RWPE1 (cell line): ENCODE measurements around the gene LILRB2.
"Not testable (repeated sequence)": the region's sequence is repeated elsewhere in the genome, so short reads cannot be mapped to it uniquely, and the experiment has no call there.

Source experiments
- CTCF ChIA-PET: fragments of 350-600 bp; sonication (Branson Sonifier 250); formaldehyde crosslinking; extraction: SDS; loops from one replicate; lab custom pipeline; 2021; lab: Yijun Ruan, JAX
- POLR2A ChIA-PET: fragments of 400-600 bp; formaldehyde crosslinking; extraction: SDS; loops from one replicate; lab custom pipeline; 2020; ENCODE audit warnings: antibody characterized with exemption; ENCODE audit not compliant: low non-redundant PET; lab: Yijun Ruan, JAX
- DNase-seq: peaks from one replicate; pipeline ENCODE4 v3.0.0; 2012; ENCODE audit warnings: low spot score
- H3K27ac ChIP-seq: fragments of 450-650 bp; 2 replicates; pipeline ENCODE4 v1.5.1; 2017
- TF ChIP-seq, protein P1 (sequence below): fragments of 450-650 bp; conservative IDR thresholded peaks from 2 replicates; pipeline ENCODE4 v1.5.1; 2017; ENCODE audit warnings: low read depth, mild to moderate bottlenecking

LILRB2 gene

DNA sequence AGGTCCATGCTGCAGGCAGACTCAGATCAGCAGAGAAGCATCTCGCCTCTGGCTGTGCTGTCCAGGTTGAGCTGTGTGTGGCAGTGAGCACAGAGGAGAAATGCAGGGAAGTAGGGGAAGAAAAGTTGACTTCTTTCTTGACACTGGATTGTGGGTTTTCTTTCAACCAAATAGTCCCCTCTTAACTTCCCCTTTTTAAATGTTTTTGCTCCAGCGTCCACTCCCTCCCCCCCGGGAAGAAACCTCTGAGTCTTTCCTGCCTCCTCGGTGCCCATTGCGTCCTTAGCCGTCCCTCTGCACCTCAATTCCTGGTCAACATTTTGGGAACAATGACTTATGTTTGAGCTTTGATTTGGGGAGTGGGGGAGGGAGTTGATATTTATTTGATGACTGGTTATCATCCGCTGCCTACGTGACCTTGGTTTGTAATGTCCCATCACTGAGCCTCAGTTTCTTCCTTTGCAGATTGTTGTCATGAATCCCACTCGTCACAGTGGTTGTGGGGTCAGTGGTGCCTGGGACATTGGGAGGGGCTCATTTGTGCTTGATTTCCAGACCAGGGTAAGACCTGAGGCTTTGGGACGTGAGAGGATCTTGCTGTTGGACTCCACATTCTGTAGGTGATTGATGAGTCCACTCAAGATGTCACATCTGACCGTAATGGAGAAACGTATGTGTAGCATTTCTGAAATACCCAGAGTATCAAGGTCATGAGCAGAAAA lies at the start of gene LILRB2:
TSS of gene LILRB2 (minus strand) at position 104 of the 722 bp plus-strand sequence. CDS start 614 bp downstream, outside the sequence.
- TF ChIP-seq, protein P1, sequence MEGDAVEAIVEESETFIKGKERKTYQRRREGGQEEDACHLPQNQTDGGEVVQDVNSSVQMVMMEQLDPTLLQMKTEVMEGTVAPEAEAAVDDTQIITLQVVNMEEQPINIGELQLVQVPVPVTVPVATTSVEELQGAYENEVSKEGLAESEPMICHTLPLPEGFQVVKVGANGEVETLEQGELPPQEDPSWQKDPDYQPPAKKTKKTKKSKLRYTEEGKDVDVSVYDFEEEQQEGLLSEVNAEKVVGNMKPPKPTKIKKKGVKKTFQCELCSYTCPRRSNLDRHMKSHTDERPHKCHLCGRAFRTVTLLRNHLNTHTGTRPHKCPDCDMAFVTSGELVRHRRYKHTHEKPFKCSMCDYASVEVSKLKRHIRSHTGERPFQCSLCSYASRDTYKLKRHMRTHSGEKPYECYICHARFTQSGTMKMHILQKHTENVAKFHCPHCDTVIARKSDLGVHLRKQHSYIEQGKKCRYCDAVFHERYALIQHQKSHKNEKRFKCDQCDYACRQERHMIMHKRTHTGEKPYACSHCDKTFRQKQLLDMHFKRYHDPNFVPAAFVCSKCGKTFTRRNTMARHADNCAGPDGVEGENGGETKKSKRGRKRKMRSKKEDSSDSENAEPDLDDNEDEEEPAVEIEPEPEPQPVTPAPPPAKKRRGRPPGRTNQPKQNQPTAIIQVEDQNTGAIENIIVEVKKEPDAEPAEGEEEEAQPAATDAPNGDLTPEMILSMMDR = no peak
- ChIA-PET CTCF (no interaction called here), POLR2A (no interaction called here)
- H3K27ac ChIP-seq = no peak within 1 kb of the TSS
- DNase-seq = no peak

DNA sequence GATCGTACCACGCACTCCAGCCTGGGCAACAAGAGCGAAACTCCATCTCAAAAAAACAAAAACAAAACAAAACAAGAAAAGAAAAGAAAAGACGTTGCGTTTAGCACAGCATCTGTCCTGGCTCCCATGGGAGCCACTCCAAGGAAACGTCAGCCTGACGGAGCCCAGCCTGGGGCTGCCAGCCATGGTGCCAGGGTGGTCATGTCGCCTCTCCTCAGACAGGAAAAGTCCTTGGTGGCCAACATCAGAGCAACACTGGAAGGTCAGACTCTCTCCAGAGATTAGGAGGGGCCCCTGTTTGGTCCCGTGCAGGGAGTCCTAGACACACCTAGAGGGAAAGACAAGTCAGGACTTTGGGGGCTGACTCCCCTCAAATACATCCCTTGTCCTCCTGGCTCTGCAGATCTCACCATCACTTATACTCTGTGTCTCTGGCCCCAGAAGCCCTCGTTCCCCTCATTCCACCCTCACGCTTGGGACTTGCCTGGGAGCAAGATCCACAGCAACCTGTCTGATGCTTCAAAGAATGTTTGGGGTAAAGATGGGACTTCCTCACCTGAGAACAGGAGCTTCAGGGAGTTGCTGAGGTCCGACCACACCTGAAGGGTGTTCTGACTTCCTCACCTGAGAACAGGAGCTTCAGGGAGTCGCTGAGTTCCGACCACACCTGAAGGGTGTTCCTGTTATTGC lies 48.7 kb upstream of the LILRB2 start:
- TF ChIP-seq, protein P1 = no peak
- POLR2A ChIA-PET = no interaction called here
- H3K27ac ChIP-seq = no peak overlapping the region
- no peak for DNase-seq
- CTCF ChIA-PET = no interaction called here

DNA sequence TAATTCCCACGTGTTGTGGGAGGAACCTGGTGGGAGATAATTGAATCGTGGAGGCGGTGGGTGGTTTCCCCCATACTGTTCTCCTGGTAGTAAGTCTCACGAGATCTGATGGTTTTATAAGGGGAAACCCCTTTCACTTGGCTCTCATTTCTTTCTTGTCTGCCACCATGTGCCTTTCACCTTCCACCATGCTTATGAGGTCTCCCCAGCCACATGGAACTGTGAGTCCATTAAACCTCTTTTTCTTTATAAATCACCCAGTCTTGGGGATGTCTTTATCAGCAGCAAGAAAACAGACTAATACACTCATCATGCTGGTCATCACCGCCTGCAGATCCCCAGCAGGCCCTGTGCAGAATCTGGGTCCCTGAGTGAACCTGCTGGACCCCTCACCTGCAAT lies 47.9 kb upstream of the LILRB2 start:
- CTCF ChIA-PET, DNase-seq, H3K27ac ChIP-seq, POLR2A ChIA-PET: not testable (repeated sequence)

DNA sequence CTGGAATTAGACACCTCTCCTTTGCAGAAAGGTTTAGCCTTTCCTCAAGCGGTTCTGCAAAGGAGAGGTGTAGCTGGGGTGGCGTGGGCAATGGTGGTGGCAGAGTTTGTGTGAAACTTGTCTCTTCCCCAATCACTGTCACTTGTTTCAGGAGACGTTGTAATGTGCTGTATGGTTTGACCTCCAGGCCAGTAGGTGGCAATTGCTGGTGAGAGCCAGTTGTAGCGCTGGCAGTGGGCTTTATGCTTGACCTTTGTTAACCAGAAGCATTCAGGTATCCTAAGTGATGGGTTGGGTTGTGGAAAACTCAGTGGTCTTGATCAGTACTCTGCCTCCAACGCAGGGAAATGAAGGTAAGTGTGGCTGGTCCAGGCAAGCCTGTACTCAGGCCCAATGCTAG lies 44.7 kb upstream of the LILRB2 start:
- TF ChIP-seq, protein P1 = no peak
- ChIA-PET CTCF (interaction anchor here (0.6 to 1.7 kb wide), 3 partner anchors 9 to 130 kb away, joined by 3 to 6 read pairs (median 3); no protein-coding TSS in a partner anchor), POLR2A (no interaction called here)
- DNase-seq = no peak
- H3K27ac ChIP-seq = no peak overlapping the region

DNA sequence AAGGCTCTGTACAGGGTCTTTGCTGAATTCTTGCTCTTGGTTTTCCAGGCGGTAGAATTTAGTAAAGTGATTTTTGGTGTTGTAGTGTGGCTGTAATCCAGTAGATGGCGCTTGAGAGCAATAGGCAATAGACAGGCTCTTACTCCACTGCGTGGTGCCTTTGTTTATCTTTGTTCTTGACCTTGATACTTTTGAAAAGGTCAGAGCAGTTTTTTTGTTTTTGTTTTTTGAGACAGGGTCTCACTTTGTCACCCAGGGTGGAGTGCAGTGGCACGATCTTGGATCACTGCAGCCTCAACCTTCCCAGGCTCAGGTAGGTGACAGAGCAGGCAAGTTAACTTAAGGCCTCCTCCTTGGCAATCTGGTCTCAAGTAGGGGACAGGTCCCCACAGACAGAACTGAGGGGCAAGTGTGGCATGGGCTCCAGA lies 44.3 kb upstream of the LILRB2 start:
- peak; percentile 42 for DNase-seq
- ChIA-PET CTCF (interaction anchor here (0.6 to 1.7 kb wide), 5 partner anchors 9 to 129 kb away, joined by 3 to 6 read pairs (median 4); no protein-coding TSS in a partner anchor), POLR2A (no interaction called here)
- no peak overlapping the region for H3K27ac ChIP-seq
- TF ChIP-seq, protein P1 = peak; percentile 89

DNA sequence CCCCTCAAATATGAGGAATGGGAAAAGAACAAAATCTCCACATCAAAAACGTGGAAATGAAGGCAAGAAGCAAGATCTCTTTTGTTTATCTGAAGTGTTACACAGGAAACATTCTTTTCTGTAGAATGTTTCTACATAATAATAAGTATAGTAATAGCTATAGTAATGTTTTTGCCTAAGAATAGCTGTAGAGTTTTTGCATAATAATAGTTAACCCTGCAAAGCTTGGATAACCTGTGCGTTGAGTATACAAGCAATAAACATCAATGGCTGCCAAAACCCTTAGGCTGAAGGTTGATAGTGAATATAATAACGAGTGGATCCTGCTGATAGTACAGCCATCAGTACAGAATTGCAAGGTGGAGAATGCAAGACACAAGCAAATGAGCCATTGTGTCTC lies 43.2 kb upstream of the LILRB2 start:
- DNase-seq = no peak
- TF ChIP-seq, protein P1 = no peak
- POLR2A ChIA-PET = no interaction called here
- no peak overlapping the region for H3K27ac ChIP-seq
- CTCF ChIA-PET = interaction anchor here (0.6 to 0.9 kb wide), 2 partner anchors 64 to 115 kb away, joined by 3 to 4 read pairs; no protein-coding TSS in a partner anchor

DNA sequence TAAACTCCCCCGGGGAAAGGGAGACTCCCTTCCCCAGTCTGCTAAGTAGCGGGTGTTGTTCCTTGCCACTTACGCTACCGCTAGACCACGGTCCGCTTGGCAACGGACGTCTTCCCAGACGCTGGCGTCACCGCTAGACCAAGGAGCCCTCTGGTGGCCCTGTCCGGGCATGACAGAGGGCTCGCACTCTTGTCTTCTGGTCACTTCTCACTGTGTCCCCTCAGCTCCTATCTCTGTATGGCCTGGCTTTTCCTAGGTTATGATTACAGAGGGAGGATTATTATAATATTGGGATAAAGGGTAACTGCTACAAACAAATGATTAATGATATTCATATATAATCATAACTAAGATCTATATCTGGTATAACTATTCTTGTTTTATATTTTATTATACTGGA lies 42.0 kb upstream of the LILRB2 start:
- H3K27ac ChIP-seq, DNase-seq, CTCF ChIA-PET, POLR2A ChIA-PET: not testable (repeated sequence)

DNA sequence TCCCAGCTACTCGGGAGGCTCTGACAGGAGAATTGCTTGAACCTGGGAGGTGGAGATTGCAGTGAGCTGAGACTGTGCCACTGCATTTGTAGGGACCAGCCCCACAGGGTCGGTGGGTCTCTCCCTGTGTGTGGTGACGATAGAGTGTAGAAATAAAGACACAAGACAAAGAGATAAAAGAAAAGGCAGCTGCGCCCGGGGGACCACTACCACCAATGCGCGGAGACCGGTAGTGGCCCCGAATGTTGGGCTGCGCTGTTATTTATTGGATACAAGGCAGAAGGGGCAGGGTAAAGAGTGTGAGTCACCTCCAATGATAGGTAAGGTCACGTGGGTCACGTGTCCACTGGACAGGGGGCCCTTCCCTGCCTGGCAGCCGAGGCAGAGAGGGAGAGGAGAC lies 41.4 kb upstream of the LILRB2 start:
- POLR2A ChIA-PET, CTCF ChIA-PET, DNase-seq, H3K27ac ChIP-seq: not testable (repeated sequence)
